ENCODE results near the gene NSMCE1. TPM values are rescaled to one million over a fixed set of nuclear protein-coding genes. Genes with fewer than 3 reads are reported as not detected.

The NSMCE1 gene
- total and polyA plus RNA-seq, 2 of the 8 experiments (the other 6 are each of a cell fraction or from before 2014, with no cell fraction given), result 8.1 to 16.6 TPM

DNA sequence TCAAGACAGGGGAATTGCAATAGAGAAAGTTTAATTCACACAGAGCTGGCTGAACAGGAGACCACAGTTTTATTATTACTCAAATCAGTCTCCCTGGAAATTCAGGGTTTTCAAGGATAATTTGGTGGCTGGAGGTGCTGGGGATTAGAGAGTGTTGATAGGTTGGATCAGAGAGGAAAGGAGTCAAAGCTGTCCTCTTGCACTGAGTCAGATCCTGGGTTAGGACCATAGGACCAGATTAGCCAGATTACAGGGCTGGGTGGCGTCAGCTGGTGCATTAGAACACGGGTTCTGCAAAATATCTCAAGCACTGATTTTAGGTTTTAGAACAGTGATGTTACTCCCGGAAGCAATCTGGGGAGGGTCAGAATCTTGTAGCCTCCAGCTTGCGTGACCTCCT lies 1.8 kb upstream of the NSMCE1 start:
- H4K91ac ChIP-seq (replicated peaks; ENCODE audit: insufficient read length, low read length), result no peak overlapping the region
- H3K4me3 ChIP-seq (ENCODE audit: extremely low read depth in 1 of 4, insufficient read depth in 2 of 4, low read depth in 3 of 4, low read length in 4 of 4), result no peak overlapping the region
- H2AFZ ChIP-seq (ENCODE audit: low read length), result no peak overlapping the region
- no peak overlapping the region for H4K8ac ChIP-seq (ENCODE audit: extremely low read depth, insufficient read depth, low read length)
- no peaks in the 10 kb centered on the region for H3K27me3 ChIP-seq (replicated peaks in 1 of 4; ENCODE audit: control insufficient read depth in 3 of 4, extremely low read depth in 1 of 4, insufficient read depth in 3 of 4, low read length in 3 of 4)
- no peak overlapping the region for H3K4ac ChIP-seq (replicated peaks; ENCODE audit: insufficient read length, low read depth, low read length)
- H3K36me3 ChIP-seq (ENCODE audit: control insufficient read depth in 2 of 4, insufficient read depth in 4 of 4, low read length in 3 of 4), result no peaks in the 10 kb centered on the region; a peak in 1 of 8 replicates
- FAIRE-seq (no peak), DNase-seq (ENCODE audit: low read depth in 1 of 2, low spot score in 2 of 2) (no peak)
- TF ChIP-seq, protein P1, sequence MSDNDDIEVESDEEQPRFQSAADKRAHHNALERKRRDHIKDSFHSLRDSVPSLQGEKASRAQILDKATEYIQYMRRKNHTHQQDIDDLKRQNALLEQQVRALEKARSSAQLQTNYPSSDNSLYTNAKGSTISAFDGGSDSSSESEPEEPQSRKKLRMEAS (IDR thresholded peaks at IDR 0.05), result no peak
- TF ChIP-seq EGR1 (IDR thresholded peaks at IDR 0.05; ENCODE audit: borderline replicate concordance, low read depth, low read length), result no peak
- no peak for TF ChIP-seq CREB1 (IDR thresholded peaks at IDR 0.05)
- no peak for TF ChIP-seq TEAD4 (IDR thresholded peaks at IDR 0.05; ENCODE audit: low read depth, low read length)
- no peak for TF ChIP-seq GABPA (IDR thresholded peaks at IDR 0.05; ENCODE audit: borderline replicate concordance, insufficient read depth, low read length)
- no peak overlapping the region for H4K5ac ChIP-seq (ENCODE audit: insufficient read length, low read depth, low read length)
- no peak overlapping the region for H2BK15ac ChIP-seq (ENCODE audit: low read length)
- H3K9ac ChIP-seq (replicated peaks in 1 of 4; ENCODE audit: extremely low read depth in 1 of 4, low read depth in 3 of 4, low read length in 3 of 4), result no peak overlapping the region
- no peak overlapping the region for H3K27ac ChIP-seq (ENCODE audit: low read depth, low read length)
- H2BK20ac ChIP-seq (ENCODE audit: low read length), result no peak overlapping the region
- H3K56ac ChIP-seq (replicated peaks; ENCODE audit: insufficient read length, low read depth, low read length), result no peak overlapping the region
- H3K9me3 ChIP-seq (ENCODE audit: insufficient read depth in 2 of 2, low read depth in 1 of 2, low read length in 1 of 2), result no peaks in the 10 kb centered on the region
- no peaks in the 10 kb centered on the region for H3K79me2 ChIP-seq (ENCODE audit: control insufficient read depth in 1 of 2, insufficient read depth in 2 of 2, low read length in 2 of 2)
- H2AK5ac ChIP-seq (ENCODE audit: low read depth, low read length), result no peak overlapping the region
- POLR2A ChIA-PET (ENCODE audit: partially characterized antibody), result no interaction called here
- CTCF ChIA-PET (ENCODE audit: partially characterized antibody), result interaction anchor here (0.8 to 2.3 kb wide), 2 partner anchors 35 to 39 kb away, joined by 3 to 9 read pairs; no protein-coding TSS in a partner anchor
- H3K14ac ChIP-seq (ENCODE audit: insufficient read length), result no peak overlapping the region
- no peak overlapping the region for H2BK5ac ChIP-seq (ENCODE audit: low read depth, low read length)
- no peaks in the 10 kb centered on the region for H3K79me1 ChIP-seq (ENCODE audit: low read depth, low read length)
- no peak overlapping the region for H2BK120ac ChIP-seq (replicated peaks; ENCODE audit: low read depth, low read length)
- peaks cover 0 to 9% (median 0%) of the 10 kb centered on the region in 4 experiments; a peak in 2 of 7 replicates for H3K4me1 ChIP-seq (replicated peaks in 1 of 4; ENCODE audit: control insufficient read depth in 3 of 4, insufficient read depth in 4 of 4, low read length in 3 of 4)
- no peak overlapping the region for H3K18ac ChIP-seq (ENCODE audit: extremely low read depth, low read length)
- H2BK12ac ChIP-seq (ENCODE audit: low read depth, low read length), result no peak overlapping the region
- peaks cover 6% of the 10 kb centered on the region; the same call in 1 of the 2 replicates for H3K23me2 ChIP-seq (ENCODE audit: low read depth, low read length)
- H3K4me2 ChIP-seq (ENCODE audit: insufficient read depth in 1 of 2, low read depth in 2 of 2, low read length in 2 of 2), result no peak overlapping the region; a peak in 1 of 4 replicates
- 89% methylated on average over 4 of the region's 4 CpGs; no CpG with 5 or more reads in 1 of the 2 experiments for WGBS, 2 experiments (ENCODE audit: extremely low coverage in 1 of 2, insufficient coverage in 1 of 2, insufficient read length in 1 of 2, insufficient replicate concordance in 2 of 2, low coverage in 1 of 2, low lambda C conversion rate in 2 of 2, missing lambda C conversion rate in 1 of 2)
- no peaks in the 10 kb centered on the region for H4K20me1 ChIP-seq (replicated peaks in 1 of 2; ENCODE audit: control insufficient read depth in 1 of 2, insufficient read depth in 2 of 2, low read length in 2 of 2)
- H3K23ac ChIP-seq (ENCODE audit: insufficient read length), result no peak overlapping the region

Data from H1 (cell line).